HepG2 (cell line): Measurements from ENCODE around the gene SYPL2. TPM values are rescaled to one million over a fixed set of nuclear protein-coding genes. Genes with fewer than 3 reads are reported as not detected.

Experiments used
- ARHGAP35 ChIP-seq: sonication (generic); formaldehyde crosslinking; IDR thresholded peaks from 2 replicates; pipeline ENCODE4 v1.9.0; 2022; ENCODE audit warnings: mild to moderate bottlenecking, inconsistent platforms, moderate library complexity, missing genetic modification reagents, borderline replicate concordance
- CHCHD3 ChIP-seq: sonication (generic); formaldehyde crosslinking; IDR thresholded peaks from 2 replicates; pipeline ENCODE4 v1.8.0; 2022; ENCODE audit warnings: mild to moderate bottlenecking, missing genetic modification reagents, moderate library complexity
- CHD4 ChIP-seq: fragments of 200-600 bp; sonication (generic); IDR thresholded peaks from 2 replicates; pipeline ENCODE4 v1.7.0; 2017; ENCODE audit warnings: mild to moderate bottlenecking, low read length, borderline replicate concordance
- MAZ ChIP-seq, 2 experiments: sonication (generic) in 1 of 2; formaldehyde crosslinking in 1 of 2; IDR thresholded peaks; 2 replicates each; pipeline versions ENCODE4 v1.5.0 to v1.6.1; 2012 to 2020; ENCODE audit warnings: low read depth in 2 of 2, mild to moderate bottlenecking in 2 of 2, borderline replicate concordance in 1 of 2, improper control_type of control experiment in 1 of 2, low read length in 1 of 2, missing genetic modification reagents in 1 of 2, moderate library complexity in 1 of 2
- MZF1 ChIP-seq: sonication (generic); formaldehyde crosslinking; IDR thresholded peaks from 2 replicates; pipeline ENCODE4 v1.8.1; 2023; ENCODE audit warnings: mild to moderate bottlenecking, missing genetic modification reagents, borderline replicate concordance
- POGZ ChIP-seq: sonication (generic); formaldehyde crosslinking; IDR thresholded peaks from 2 replicates; pipeline ENCODE4 v1.4.0; 2020; ENCODE audit warnings: mild to moderate bottlenecking, missing genetic modification reagents
- SNAPC2 ChIP-seq: sonication (generic); formaldehyde crosslinking; IDR thresholded peaks from 2 replicates; pipeline ENCODE4 v1.8.1; 2022; ENCODE audit warnings: mild to moderate bottlenecking, missing genetic modification reagents
- ZBTB7B ChIP-seq: sonication (generic); formaldehyde crosslinking; IDR thresholded peaks from 2 replicates; pipeline ENCODE4 v1.4.0; 2020; ENCODE audit warnings: missing genetic modification reagents
- ZFP90 ChIP-seq: sonication (generic); formaldehyde crosslinking; IDR thresholded peaks from 2 replicates; pipeline ENCODE4 v1.8.0; 2022; ENCODE audit warnings: missing genetic modification reagents, mild to moderate bottlenecking, inconsistent platforms, borderline replicate concordance
- ZNF121 ChIP-seq: sonication (generic); formaldehyde crosslinking; IDR thresholded peaks from 2 replicates; pipeline ENCODE4 v1.5.0; 2020; ENCODE audit warnings: mild to moderate bottlenecking, missing genetic modification reagents
- ZNF274 ChIP-seq: sonication (generic); formaldehyde crosslinking; IDR thresholded peaks from 2 replicates; pipeline ENCODE4 v1.5.1; 2020; ENCODE audit warnings: mild to moderate bottlenecking, missing genetic modification reagents
- ZNF451 ChIP-seq: sonication (generic); formaldehyde crosslinking; IDR thresholded peaks from 2 replicates; pipeline ENCODE4 v1.5.0; 2020; ENCODE audit warnings: mild to moderate bottlenecking, missing genetic modification reagents
- ZNF766 ChIP-seq: sonication (generic); formaldehyde crosslinking; IDR thresholded peaks from 2 replicates; pipeline ENCODE4 v1.5.0; 2020; ENCODE audit warnings: missing genetic modification reagents, borderline replicate concordance
- polyA plus RNA-seq, 8 experiments: library from polyadenylated mRNA; depleted of rRNA in 3 of 8; stranded (reverse) in 7 of 8; unstranded in 1 of 8; fragments of >200 nt; fragmentation: Illumina TruSeq in 4 of 8; extraction: Trizol in 4 of 8; gene quantifications; 2 replicates each; pipeline versions ENCODE4 v1.2.1 to v1.2.3, GENCODE V29; 2011 to 2016; ENCODE audit warnings: low read depth in 4 of 8, missing spikeins in 1 of 8, mixed read lengths in 1 of 8; ENCODE audit not compliant: insufficient read depth in 1 of 8
- total RNA-seq, 5 experiments: library from RNA; depleted of rRNA; stranded (reverse); fragments of >200 nt; fragmentation: Illumina TruSeq; extraction: Trizol; gene quantifications; 2 replicates each; pipeline ENCODE4 v1.2.3, GENCODE V29; 2016; ENCODE audit warnings: low read depth in 1 of 5
- TF ChIP-seq, protein P1 (sequence below): sonication (generic); formaldehyde crosslinking; IDR thresholded peaks from 2 replicates; pipeline ENCODE4 v1.4.0; 2020; ENCODE audit warnings: missing genetic modification reagents
- TF ChIP-seq, protein P2 (sequence below): sonication (generic); formaldehyde crosslinking; IDR thresholded peaks from 2 replicates; pipeline ENCODE4 v1.9.0; 2022; ENCODE audit warnings: low read depth, missing genetic modification reagents
- TF ChIP-seq, protein P3 (sequence below): sonication (generic); formaldehyde crosslinking; IDR thresholded peaks from 2 replicates; pipeline ENCODE4 v1.8.0; 2023; ENCODE audit warnings: mild to moderate bottlenecking, missing genetic modification reagents
- TF ChIP-seq, protein P4 (sequence below): sonication (generic); formaldehyde crosslinking; IDR thresholded peaks from 2 replicates; pipeline ENCODE4 v1.4.0; 2020; ENCODE audit warnings: mild to moderate bottlenecking, missing genetic modification reagents

The SYPL2 gene
- total and polyA plus RNA-seq, 2 of the 13 experiments (the other 11 are each of a cell fraction or from before 2014, with no cell fraction given) = 0.17 to 0.24 TPM

DNA sequence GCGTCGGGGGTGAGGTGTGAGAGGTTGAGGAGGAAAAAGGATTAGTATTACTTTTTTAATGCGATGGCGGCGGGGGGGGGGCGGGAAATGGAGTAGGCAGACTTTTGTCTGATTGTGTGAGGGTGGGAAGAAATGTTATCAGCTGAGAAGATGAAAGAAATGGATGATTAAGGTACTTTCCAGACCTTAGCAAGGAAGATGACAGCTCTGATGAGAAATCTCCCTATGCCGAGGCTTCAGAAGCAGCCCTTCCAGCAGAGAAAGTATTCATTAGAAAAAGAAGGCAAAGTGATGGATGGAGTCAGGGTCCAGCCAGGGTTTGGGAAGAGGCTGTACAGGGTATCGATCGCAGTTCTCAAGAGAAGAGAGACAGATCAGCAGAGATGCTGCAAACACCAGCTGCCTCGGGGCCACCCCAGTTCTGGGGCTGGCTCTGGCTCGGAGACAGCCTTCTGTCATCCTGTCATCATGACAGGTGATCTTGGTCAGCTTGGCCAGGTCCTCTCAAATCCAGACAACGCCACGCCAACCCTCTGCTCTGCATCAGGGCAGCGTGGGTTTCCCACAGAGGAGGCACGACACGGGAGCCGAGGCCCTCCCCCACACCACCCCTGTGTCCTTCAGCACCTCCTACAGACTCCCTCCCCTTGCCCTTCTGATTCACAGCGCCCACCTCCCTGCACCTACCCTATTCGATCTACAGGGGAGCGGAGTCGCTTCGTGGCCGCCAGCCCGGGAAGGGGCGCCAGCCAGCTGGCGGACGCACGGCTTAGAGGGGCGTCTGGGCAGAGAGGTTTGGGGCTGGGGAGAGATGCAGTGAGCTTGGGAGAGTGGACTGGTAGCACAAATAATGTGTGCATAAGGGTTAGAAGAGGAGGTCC is 16.7 kb downstream of the SYPL2 start (continued):
- TF ChIP-seq, protein P1, sequence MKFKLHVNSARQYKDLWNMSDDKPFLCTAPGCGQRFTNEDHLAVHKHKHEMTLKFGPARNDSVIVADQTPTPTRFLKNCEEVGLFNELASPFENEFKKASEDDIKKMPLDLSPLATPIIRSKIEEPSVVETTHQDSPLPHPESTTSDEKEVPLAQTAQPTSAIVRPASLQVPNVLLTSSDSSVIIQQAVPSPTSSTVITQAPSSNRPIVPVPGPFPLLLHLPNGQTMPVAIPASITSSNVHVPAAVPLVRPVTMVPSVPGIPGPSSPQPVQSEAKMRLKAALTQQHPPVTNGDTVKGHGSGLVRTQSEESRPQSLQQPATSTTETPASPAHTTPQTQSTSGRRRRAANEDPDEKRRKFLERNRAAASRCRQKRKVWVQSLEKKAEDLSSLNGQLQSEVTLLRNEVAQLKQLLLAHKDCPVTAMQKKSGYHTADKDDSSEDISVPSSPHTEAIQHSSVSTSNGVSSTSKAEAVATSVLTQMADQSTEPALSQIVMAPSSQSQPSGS (CRISPR knock-in tag) = 0 out of 2 replicates have a peak, but pooled peaks have one; percentile 15
- TF ChIP-seq, protein P2, sequence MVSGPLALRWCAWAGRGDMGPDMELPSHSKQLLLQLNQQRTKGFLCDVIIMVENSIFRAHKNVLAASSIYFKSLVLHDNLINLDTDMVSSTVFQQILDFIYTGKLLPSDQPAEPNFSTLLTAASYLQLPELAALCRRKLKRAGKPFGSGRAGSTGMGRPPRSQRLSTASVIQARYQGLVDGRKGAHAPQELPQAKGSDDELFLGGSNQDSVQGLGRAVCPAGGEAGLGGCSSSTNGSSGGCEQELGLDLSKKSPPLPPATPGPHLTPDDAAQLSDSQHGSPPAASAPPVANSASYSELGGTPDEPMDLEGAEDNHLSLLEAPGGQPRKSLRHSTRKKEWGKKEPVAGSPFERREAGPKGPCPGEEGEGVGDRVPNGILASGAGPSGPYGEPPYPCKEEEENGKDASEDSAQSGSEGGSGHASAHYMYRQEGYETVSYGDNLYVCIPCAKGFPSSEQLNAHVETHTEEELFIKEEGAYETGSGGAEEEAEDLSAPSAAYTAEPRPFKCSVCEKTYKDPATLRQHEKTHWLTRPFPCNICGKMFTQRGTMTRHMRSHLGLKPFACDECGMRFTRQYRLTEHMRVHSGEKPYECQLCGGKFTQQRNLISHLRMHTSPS (CRISPR knock-in tag) = no peak
- TF ChIP-seq SNAPC2 (CRISPR knock-in tag) (0 out of 2 replicates have a peak, but pooled peaks have one; percentile 35), MZF1 (CRISPR knock-in tag) (no peak), ZNF766 (no peak), CHCHD3 (CRISPR knock-in tag) (0 out of 2 replicates have a peak, but pooled peaks have one; percentile 11), ZFP90 (CRISPR knock-in tag) (peak; percentile 27; the same call in 1 of the 2 replicates), ZNF121 (CRISPR knock-in tag) (no peak), ARHGAP35 (CRISPR knock-in tag) (no peak), ZBTB7B (CRISPR knock-in tag) (peak; percentile 52; the same call in 1 of the 2 replicates), ZNF451 (CRISPR knock-in tag) (no peak), CHD4 (no peak), ZNF274 (CRISPR knock-in tag) (0 out of 2 replicates have a peak, but pooled peaks have one; percentile 59), MAZ (IDR thresholded peaks at IDR 0.05; ENCODE audit: borderline replicate concordance, low read depth, low read length) (no peak), MAZ (CRISPR knock-in tag; IDR thresholded peaks at IDR 0.05; ENCODE audit: low read depth) (0 out of 2 replicates have a peak, but pooled peaks have one; percentile 5), POGZ (CRISPR knock-in tag) (no peak)
- TF ChIP-seq, protein P3, sequence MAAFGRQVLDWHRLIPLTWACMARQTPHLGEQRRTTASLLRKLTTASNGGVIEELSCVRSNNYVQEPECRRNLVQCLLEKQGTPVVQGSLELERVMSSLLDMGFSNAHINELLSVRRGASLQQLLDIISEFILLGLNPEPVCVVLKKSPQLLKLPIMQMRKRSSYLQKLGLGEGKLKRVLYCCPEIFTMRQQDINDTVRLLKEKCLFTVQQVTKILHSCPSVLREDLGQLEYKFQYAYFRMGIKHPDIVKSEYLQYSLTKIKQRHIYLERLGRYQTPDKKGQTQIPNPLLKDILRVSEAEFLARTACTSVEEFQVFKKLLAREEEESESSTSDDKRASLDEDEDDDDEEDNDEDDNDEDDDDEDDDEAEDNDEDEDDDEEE (CRISPR knock-in tag) = no peak
- TF ChIP-seq, protein P4, sequence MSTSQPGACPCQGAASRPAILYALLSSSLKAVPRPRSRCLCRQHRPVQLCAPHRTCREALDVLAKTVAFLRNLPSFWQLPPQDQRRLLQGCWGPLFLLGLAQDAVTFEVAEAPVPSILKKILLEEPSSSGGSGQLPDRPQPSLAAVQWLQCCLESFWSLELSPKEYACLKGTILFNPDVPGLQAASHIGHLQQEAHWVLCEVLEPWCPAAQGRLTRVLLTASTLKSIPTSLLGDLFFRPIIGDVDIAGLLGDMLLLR (CRISPR knock-in tag) = no peak
